Fibroblast of lung (primary cell): ENCODE data around the gene C8G.

Experiments used
- CTCF ChIP-seq, 2 donors: IDR thresholded peaks in 1 of 2; conservative IDR thresholded peaks in 1 of 2; 1 replicate in 1 of 2; 2 replicates in 1 of 2; pipeline ENCODE4 v1.5.1; 2011 to 2012; ENCODE audit warnings: low read length in 2 of 2, control low read depth in 1 of 2, inconsistent platforms in 1 of 2, low read depth in 1 of 2, mild to moderate bottlenecking in 1 of 2
- EZH2 ChIP-seq: IDR thresholded peaks from 2 replicates; pipeline ENCODE4 v1.5.1; 2012; ENCODE audit warnings: low read length, control low read depth, mild to moderate bottlenecking; ENCODE audit errors: missing control alignments

- no peak for TF ChIP-seq EZH2
- TF ChIP-seq CTCF (conservative IDR thresholded peaks at IDR 0.05 in 1 of 2, IDR thresholded peaks at IDR 0.05 in 1 of 2; ENCODE audit: low read depth in 1 of 2, low read length in 2 of 2), result no peak
These were observed 23.7 kb upstream of the C8G start for GRCh38 chr9:136921307-136921706.
